HuH-7.5 (cell line): Measurements from ENCODE around the gene MIGA1.
"Not testable (repeated sequence)": the region's sequence is repeated elsewhere in the genome, so short reads cannot be mapped to it uniquely, and the experiment has no call there.

Experiments
- DNase-seq: peaks from one replicate; pipeline ENCODE4 v3.0.0; 2011; ENCODE audit warnings: low spot score

Gene MIGA1

GRCh38 chr1:77850082-77850481 lies 70.6 kb downstream of the MIGA1 start:
- DNase-seq, result no peak

- DNase-seq, result no peak
Observed at GRCh38 chr1:77857552-77857951, 78.1 kb downstream of the MIGA1 start.

GRCh38 chr1:77858725-77859124 lies 79.3 kb downstream of the MIGA1 start:
- DNase-seq, result no peak

GRCh38 chr1:77859248-77859647 lies 79.8 kb downstream of the MIGA1 start:
- no peak for DNase-seq

- DNase-seq, result no peak
Observed at GRCh38 chr1:77866296-77866695, 86.8 kb downstream of the MIGA1 start.

- DNase-seq, result no peak
Observed at GRCh38 chr1:77872645-77873044, 93.2 kb downstream of the MIGA1 start.

GRCh38 chr1:77873461-77873860 lies 94.0 kb downstream of the MIGA1 start:
- DNase-seq, result no peak

GRCh38 chr1:77874804-77875445 lies 95.5 kb downstream of the MIGA1 start:
- DNase-seq, result no peak

GRCh38 chr1:77876884-77877283 lies 97.4 kb downstream of the MIGA1 start:
- DNase-seq, result no peak

- DNase-seq, result no peak
Observed at GRCh38 chr1:77881061-77881460, 101.6 kb downstream of the MIGA1 start.

GRCh38 chr1:77882411-77882810 lies 103.0 kb downstream of the MIGA1 start:
- DNase-seq, result no peak

- peak; percentile 50 for DNase-seq
Observed at GRCh38 chr1:77888081-77888780, 108.8 kb downstream of the MIGA1 start, which contains the start of gene NEXN. NEXN (plus strand) TSS chr1:77888624; CDS start chr1:77916107, 27,483 bp downstream.

- no peak for DNase-seq
Observed at GRCh38 chr1:77888781-77889642, 109.6 kb downstream of the MIGA1 start.

- DNase-seq, result no peak
Observed at GRCh38 chr1:77889671-77890070, 110.2 kb downstream of the MIGA1 start.

- DNase-seq, result no peak
Observed at GRCh38 chr1:77891200-77891599, 111.8 kb downstream of the MIGA1 start.

GRCh38 chr1:77899647-77900320 lies 120.3 kb downstream of the MIGA1 start:
- no peak for DNase-seq

GRCh38 chr1:77900687-77901293 lies 121.3 kb downstream of the MIGA1 start:
- no peak for DNase-seq

GRCh38 chr1:77905603-77906002 lies 126.2 kb downstream of the MIGA1 start:
- DNase-seq, result no peak

- no peak for DNase-seq
Observed at GRCh38 chr1:77906019-77906545, 126.6 kb downstream of the MIGA1 start.

- no peak for DNase-seq
Observed at GRCh38 chr1:77906624-77907023, 127.2 kb downstream of the MIGA1 start.

GRCh38 chr1:77910116-77910515 lies 130.7 kb downstream of the MIGA1 start:
- DNase-seq, result no peak

- not testable (repeated sequence) for DNase-seq
Observed at GRCh38 chr1:77918918-77919317, 139.5 kb downstream of the MIGA1 start.
